Femur (tissue), 1 donor: ENCODE results near the gene GJB6.

ENCODE experiments used
- DNase-seq: peaks from one replicate; pipeline ENCODE4 v3.0.0-alpha.2; 2017

Gene GJB6

GRCh38 chr13:20222553-20222952 is 9.6 kb downstream of the GJB6 start:
- no peak for DNase-seq

- DNase-seq: peak; percentile 44
These were observed 10.3 kb downstream of the GJB6 start for GRCh38 chr13:20221772-20222171.

GRCh38 chr13:20219577-20219976 is 12.5 kb downstream of the GJB6 start:
- DNase-seq: no peak

- no peak for DNase-seq
These were observed 15.0 kb downstream of the GJB6 start for GRCh38 chr13:20217168-20217567.

GRCh38 chr13:20209948-20210347 is 22.2 kb downstream of the GJB6 start:
- DNase-seq: no peak

- no peak for DNase-seq
These were observed 25.4 kb downstream of the GJB6 start for GRCh38 chr13:20206698-20207235.

- DNase-seq: no peak
These were observed 25.9 kb downstream of the GJB6 start for GRCh38 chr13:20206065-20206697.

GRCh38 chr13:20198781-20199180 is 33.3 kb downstream of the GJB6 start:
- DNase-seq: no peak

- DNase-seq: no peak
These were observed 34.7 kb downstream of the GJB6 start for GRCh38 chr13:20197361-20197834.

GRCh38 chr13:20195801-20196200 is 36.3 kb downstream of the GJB6 start:
- no peak for DNase-seq

- DNase-seq: no peak
These were observed 38.0 kb downstream of the GJB6 start for GRCh38 chr13:20193907-20194631.

- DNase-seq: no peak
These were observed 38.8 kb downstream of the GJB6 start for GRCh38 chr13:20193162-20193906.

- no peak for DNase-seq
These were observed 39.3 kb downstream of the GJB6 start, which contains the start of gene GJB2 for GRCh38 chr13:20192836-20193161. TSS of gene GJB2 (minus strand) at chr13:20192938. CDS start at chr13:20189581, 3,357 bp downstream.

GRCh38 chr13:20192158-20192835 is 39.8 kb downstream of the GJB6 start:
- DNase-seq: no peak

- no peak for DNase-seq
These were observed 40.6 kb downstream of the GJB6 start for GRCh38 chr13:20191311-20192157.

- DNase-seq: no peak
These were observed 41.4 kb downstream of the GJB6 start for GRCh38 chr13:20190481-20191310.

- DNase-seq: no peak
These were observed 42.0 kb downstream of the GJB6 start for GRCh38 chr13:20190076-20190475.

GRCh38 chr13:20188667-20189553 is 43.2 kb downstream of the GJB6 start:
- no peak for DNase-seq

GRCh38 chr13:20186771-20187170 is 45.3 kb downstream of the GJB6 start:
- no peak for DNase-seq
